Neural crest cell (in vitro differentiated cells): ENCODE results near the gene OVOL2. TPM values are rescaled to one million over a fixed set of nuclear protein-coding genes. Genes with fewer than 3 reads are reported as not detected.

Experiments
- DNase-seq: peaks from one replicate; pipeline ENCODE4 v3.0.0; 2021; ENCODE audit warnings: low read depth, mixed read lengths, low spot score
- H3K27ac Mint-ChIP-seq: one replicate; pipeline ENCODE4 v1.8.0; 2021; ENCODE audit warnings: mild to moderate bottlenecking, mixed read lengths; ENCODE audit not compliant: unreplicated experiment
- H3K27me3 Mint-ChIP-seq: 2 replicates; pipeline ENCODE4 v1.8.0; 2021; ENCODE audit warnings: low read depth, mild to moderate bottlenecking, mixed read lengths
- H3K36me3 Mint-ChIP-seq: 2 replicates; pipeline ENCODE4 v1.8.0; 2021; ENCODE audit warnings: low read depth, mild to moderate bottlenecking, mixed read lengths
- H3K4me1 Mint-ChIP-seq: 2 replicates; pipeline ENCODE4 v1.8.0; 2021; ENCODE audit warnings: mixed read lengths
- H3K4me3 Mint-ChIP-seq: one replicate; pipeline ENCODE4 v1.8.0; 2021; ENCODE audit warnings: mild to moderate bottlenecking, mixed read lengths
- H3K9me3 Mint-ChIP-seq: 2 replicates; pipeline ENCODE4 v1.8.0; 2021; ENCODE audit warnings: mixed read lengths
- CTCF ChIP-seq: fragments of 200-600 bp; sonication (generic); conservative IDR thresholded peaks from 2 replicates; pipeline ENCODE4 v1.5.0; 2021; ENCODE audit warnings: antibody characterized with exemption, mild to moderate bottlenecking
- total RNA-seq: library from RNA; stranded (reverse); gene quantifications from 2 replicates; pipeline ENCODE4 v1.2.1, GENCODE V29; 2021

The OVOL2 gene
- total RNA-seq, 1 donor from 2014 or later: not detected

DNA sequence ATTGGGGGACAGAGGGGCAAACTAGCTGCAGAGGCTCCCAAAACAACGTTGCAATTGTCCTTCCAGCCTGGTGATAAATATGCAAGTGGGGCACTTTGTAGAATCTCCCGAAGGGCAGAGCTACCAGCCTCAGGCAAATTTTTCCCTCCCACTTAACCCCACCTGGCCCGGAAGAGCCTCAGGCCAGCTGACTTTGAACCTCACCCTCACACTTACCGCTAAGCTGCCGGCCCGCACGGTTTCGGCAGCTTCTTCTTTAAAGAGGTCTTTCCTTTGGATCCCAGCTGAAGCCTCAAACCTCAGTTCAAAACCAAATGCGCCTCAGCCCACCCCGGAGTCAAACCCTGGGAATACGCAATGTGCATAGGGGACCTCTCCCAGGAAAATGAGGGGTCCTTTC, 2.5 kb downstream of the OVOL2 start:
- H3K9me3 Mint-ChIP-seq: no peaks in the 10 kb centered on the region
- DNase-seq: no peak
- no peaks in the 10 kb centered on the region for H3K36me3 Mint-ChIP-seq
- H3K4me3 Mint-ChIP-seq: peak overlapping the region; percentile 49
- peaks cover 13% of the 10 kb centered on the region for H3K4me1 Mint-ChIP-seq
- H3K27me3 Mint-ChIP-seq: peaks cover 95% of the 10 kb centered on the region
- no peak for TF ChIP-seq CTCF
- no peak overlapping the region for H3K27ac Mint-ChIP-seq

DNA sequence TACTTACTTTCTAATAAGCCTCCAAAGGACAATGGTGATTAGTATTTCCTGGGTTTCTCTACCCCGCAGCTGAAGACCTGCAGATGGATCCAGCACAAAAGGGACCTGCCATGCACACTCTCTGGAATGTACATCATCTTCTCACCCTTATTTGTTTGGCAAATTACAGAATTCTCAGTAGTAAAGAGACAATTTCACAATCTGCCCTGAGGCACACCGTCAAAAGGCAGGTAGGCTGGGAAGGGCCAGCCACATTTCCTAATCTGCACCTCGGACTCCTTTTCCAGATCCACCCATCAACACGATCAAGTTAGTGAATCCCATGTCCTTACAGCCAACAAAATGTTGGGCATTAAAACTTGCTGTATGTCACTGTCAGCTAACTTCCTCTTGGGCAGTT, 4.9 kb downstream of the OVOL2 start:
- Mint-ChIP-seq H3K27me3 (peaks cover 76% of the 10 kb centered on the region), H3K27ac (no peak overlapping the region), H3K4me1 (peaks cover 8% of the 10 kb centered on the region), H3K4me3 (no peak overlapping the region), H3K9me3 (no peaks in the 10 kb centered on the region), H3K36me3 (no peaks in the 10 kb centered on the region)
- DNase-seq: no peak
- TF ChIP-seq CTCF: no peak

- Mint-ChIP-seq H3K27me3 (peaks cover 73% of the 10 kb centered on the region), H3K36me3 (no peaks in the 10 kb centered on the region), H3K4me3 (no peak overlapping the region), H3K4me1 (peaks cover 4% of the 10 kb centered on the region), H3K9me3 (no peaks in the 10 kb centered on the region), H3K27ac (no peak overlapping the region)
- TF ChIP-seq CTCF: no peak
- DNase-seq: no peak
Observed at GRCh38 chr20:18050628-18051027, 7.1 kb downstream of the OVOL2 start.

- Mint-ChIP-seq H3K27me3 (peaks cover 73% of the 10 kb centered on the region), H3K9me3 (no peaks in the 10 kb centered on the region), H3K36me3 (no peaks in the 10 kb centered on the region), H3K27ac (no peak overlapping the region), H3K4me1 (peaks cover 4% of the 10 kb centered on the region), H3K4me3 (no peak overlapping the region)
- no peak for TF ChIP-seq CTCF
- DNase-seq: no peak
Observed at GRCh38 chr20:18048176-18048575, 9.5 kb downstream of the OVOL2 start.

DNA sequence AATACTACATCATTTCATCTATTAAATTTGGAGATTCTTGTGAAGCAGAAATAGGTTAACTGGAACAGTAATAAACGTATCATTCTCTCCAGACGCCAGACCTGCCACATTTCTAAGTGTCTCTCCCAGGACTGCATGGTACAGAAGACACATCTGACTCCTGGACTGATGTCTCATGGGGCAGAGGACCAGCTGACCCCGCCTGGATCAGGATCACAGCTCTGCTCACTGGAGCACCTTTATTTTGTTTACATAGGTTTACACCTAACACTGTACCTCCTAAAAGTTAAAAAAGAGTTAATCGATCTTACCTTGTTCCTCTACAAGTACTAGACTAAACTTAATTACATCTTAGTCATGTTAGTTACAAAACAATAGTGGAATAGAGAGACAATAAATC, 11.2 kb downstream of the OVOL2 start:
- peaks cover 4% of the 10 kb centered on the region for H3K4me1 Mint-ChIP-seq
- no peak for DNase-seq
- no peaks in the 10 kb centered on the region for H3K9me3 Mint-ChIP-seq
- H3K27ac Mint-ChIP-seq: no peak overlapping the region
- peaks cover 64% of the 10 kb centered on the region for H3K27me3 Mint-ChIP-seq
- H3K4me3 Mint-ChIP-seq: no peak overlapping the region
- no peaks in the 10 kb centered on the region for H3K36me3 Mint-ChIP-seq
- TF ChIP-seq CTCF: no peak

GRCh38 chr20:18042229-18042628, 15.5 kb downstream of the OVOL2 start:
- no peak for DNase-seq
- H3K4me1 Mint-ChIP-seq: no peaks in the 10 kb centered on the region
- H3K27me3 Mint-ChIP-seq: peaks cover 60% of the 10 kb centered on the region
- H3K36me3 Mint-ChIP-seq: no peaks in the 10 kb centered on the region
- no peak overlapping the region for H3K4me3 Mint-ChIP-seq
- H3K27ac Mint-ChIP-seq: no peak overlapping the region
- no peak for TF ChIP-seq CTCF
- no peaks in the 10 kb centered on the region for H3K9me3 Mint-ChIP-seq
